ENCODE results near the gene BICRAL. TPM values are rescaled to one million over a fixed set of nuclear protein-coding genes. Genes with fewer than 3 reads are reported as not detected.

BICRAL gene
- total and polyA plus RNA-seq, 9 of the 15 experiments (the other 6 are each of a cell fraction or from before 2014, with no cell fraction given): 1.2 to 11.9 (median 5.6) TPM

GRCh38 chr6:42782689-42783176, 881 bp downstream of the BICRAL start (continued):
- TF ChIP-seq, protein P1, sequence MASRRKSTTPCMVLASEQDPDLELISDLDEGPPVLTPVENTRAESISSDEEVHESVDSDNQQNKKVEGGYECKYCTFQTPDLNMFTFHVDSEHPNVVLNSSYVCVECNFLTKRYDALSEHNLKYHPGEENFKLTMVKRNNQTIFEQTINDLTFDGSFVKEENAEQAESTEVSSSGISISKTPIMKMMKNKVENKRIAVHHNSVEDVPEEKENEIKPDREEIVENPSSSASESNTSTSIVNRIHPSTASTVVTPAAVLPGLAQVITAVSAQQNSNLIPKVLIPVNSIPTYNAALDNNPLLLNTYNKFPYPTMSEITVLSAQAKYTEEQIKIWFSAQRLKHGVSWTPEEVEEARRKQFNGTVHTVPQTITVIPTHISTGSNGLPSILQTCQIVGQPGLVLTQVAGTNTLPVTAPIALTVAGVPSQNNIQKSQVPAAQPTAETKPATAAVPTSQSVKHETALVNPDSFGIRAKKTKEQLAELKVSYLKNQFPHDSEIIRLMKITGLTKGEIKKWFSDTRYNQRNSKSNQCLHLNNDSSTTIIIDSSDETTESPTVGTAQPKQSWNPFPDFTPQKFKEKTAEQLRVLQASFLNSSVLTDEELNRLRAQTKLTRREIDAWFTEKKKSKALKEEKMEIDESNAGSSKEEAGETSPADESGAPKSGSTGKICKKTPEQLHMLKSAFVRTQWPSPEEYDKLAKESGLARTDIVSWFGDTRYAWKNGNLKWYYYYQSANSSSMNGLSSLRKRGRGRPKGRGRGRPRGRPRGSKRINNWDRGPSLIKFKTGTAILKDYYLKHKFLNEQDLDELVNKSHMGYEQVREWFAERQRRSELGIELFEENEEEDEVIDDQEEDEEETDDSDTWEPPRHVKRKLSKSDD (conservative IDR thresholded peaks at IDR 0.05; ENCODE audit: low read length): no peak
- TF ChIP-seq, protein P2, sequence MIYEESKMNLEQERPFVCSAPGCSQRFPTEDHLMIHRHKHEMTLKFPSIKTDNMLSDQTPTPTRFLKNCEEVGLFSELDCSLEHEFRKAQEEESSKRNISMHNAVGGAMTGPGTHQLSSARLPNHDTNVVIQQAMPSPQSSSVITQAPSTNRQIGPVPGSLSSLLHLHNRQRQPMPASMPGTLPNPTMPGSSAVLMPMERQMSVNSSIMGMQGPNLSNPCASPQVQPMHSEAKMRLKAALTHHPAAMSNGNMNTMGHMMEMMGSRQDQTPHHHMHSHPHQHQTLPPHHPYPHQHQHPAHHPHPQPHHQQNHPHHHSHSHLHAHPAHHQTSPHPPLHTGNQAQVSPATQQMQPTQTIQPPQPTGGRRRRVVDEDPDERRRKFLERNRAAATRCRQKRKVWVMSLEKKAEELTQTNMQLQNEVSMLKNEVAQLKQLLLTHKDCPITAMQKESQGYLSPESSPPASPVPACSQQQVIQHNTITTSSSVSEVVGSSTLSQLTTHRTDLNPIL (CRISPR knock-in tag; IDR thresholded peaks at IDR 0.05): peak; percentile 78; the same call in 1 of the 2 replicates
- TF ChIP-seq TAF1 (IDR thresholded peaks at IDR 0.05; ENCODE audit: control insufficient read depth, extremely low read depth, insufficient read depth, low read length, severe bottlenecking) (peak; percentile 71), POLR2AphosphoS2 (IDR thresholded peaks at IDR 0.05; ENCODE audit: low read length) (no peak), SMARCA5 (IDR thresholded peaks at IDR 0.05) (no peak), DNMT1 (IDR thresholded peaks at IDR 0.05) (no peak), SAP30 (IDR thresholded peaks at IDR 0.05; ENCODE audit: borderline replicate concordance, insufficient read depth, low read depth, low read length, poor library complexity, severe bottlenecking) (no peak), ZNF431 (CRISPR knock-in tag; IDR thresholded peaks at IDR 0.05) (no peak), BCL6 (CRISPR knock-in tag; IDR thresholded peaks at IDR 0.05) (no peak), PREB (CRISPR knock-in tag; IDR thresholded peaks at IDR 0.05) (no peak), RBM14 (IDR thresholded peaks at IDR 0.05; ENCODE audit: borderline replicate concordance, insufficient read depth, low read depth, low read length) (peak; percentile 34; the same call in 1 of the 2 replicates), SUPT5H (IDR thresholded peaks at IDR 0.05) (peak; percentile 82), SIX5 (IDR thresholded peaks at IDR 0.05; ENCODE audit: borderline replicate concordance in 1 of 2, insufficient read depth in 1 of 2, low read depth in 1 of 2, low read length in 2 of 2) (no peak), YY1 (IDR thresholded peaks at IDR 0.05; ENCODE audit: borderline replicate concordance in 1 of 3, control insufficient read depth in 1 of 3, extremely low read depth in 1 of 3, insufficient read depth in 3 of 3, insufficient read length in 1 of 3, insufficient replicate concordance in 2 of 3, low read depth in 1 of 3, low read length in 2 of 3) (peak in 2 of 3 experiments; percentile 4 to 76), ARID1B (IDR thresholded peaks at IDR 0.05) (peak; percentile 30; the same call in 1 of the 2 replicates), ZC3H11A (IDR thresholded peaks at IDR 0.05; ENCODE audit: low read depth, low read length) (no peak), RNF2 (IDR thresholded peaks at IDR 0.05) (no peak; the same call in 1 of the 2 replicates), DDX20 (tag; IDR thresholded peaks at IDR 0.05; ENCODE audit: low read depth) (no peak)
- TF ChIP-seq, protein P3, sequence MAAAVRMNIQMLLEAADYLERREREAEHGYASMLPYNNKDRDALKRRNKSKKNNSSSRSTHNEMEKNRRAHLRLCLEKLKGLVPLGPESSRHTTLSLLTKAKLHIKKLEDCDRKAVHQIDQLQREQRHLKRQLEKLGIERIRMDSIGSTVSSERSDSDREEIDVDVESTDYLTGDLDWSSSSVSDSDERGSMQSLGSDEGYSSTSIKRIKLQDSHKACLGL (CRISPR knock-in tag; IDR thresholded peaks at IDR 0.05; ENCODE audit: borderline replicate concordance, poor library complexity, severe bottlenecking): no peak
- TF ChIP-seq, protein P4, sequence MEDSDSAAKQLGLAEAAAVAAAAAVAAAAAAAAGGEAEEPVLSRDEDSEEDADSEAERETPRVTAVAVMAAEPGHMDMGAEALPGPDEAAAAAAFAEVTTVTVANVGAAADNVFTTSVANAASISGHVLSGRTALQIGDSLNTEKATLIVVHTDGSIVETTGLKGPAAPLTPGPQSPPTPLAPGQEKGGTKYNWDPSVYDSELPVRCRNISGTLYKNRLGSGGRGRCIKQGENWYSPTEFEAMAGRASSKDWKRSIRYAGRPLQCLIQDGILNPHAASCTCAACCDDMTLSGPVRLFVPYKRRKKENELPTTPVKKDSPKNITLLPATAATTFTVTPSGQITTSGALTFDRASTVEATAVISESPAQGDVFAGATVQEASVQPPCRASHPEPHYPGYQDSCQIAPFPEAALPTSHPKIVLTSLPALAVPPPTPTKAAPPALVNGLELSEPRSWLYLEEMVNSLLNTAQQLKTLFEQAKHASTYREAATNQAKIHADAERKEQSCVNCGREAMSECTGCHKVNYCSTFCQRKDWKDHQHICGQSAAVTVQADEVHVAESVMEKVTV (CRISPR knock-in tag; IDR thresholded peaks at IDR 0.05): no peak

All from K562 (cell line).